Measurements from ENCODE around the gene SRPRB.
"Not testable (repeated sequence)": the region's sequence is repeated elsewhere in the genome, so short reads cannot be mapped to it uniquely, and the experiment has no call there.

Gene SRPRB

DNA sequence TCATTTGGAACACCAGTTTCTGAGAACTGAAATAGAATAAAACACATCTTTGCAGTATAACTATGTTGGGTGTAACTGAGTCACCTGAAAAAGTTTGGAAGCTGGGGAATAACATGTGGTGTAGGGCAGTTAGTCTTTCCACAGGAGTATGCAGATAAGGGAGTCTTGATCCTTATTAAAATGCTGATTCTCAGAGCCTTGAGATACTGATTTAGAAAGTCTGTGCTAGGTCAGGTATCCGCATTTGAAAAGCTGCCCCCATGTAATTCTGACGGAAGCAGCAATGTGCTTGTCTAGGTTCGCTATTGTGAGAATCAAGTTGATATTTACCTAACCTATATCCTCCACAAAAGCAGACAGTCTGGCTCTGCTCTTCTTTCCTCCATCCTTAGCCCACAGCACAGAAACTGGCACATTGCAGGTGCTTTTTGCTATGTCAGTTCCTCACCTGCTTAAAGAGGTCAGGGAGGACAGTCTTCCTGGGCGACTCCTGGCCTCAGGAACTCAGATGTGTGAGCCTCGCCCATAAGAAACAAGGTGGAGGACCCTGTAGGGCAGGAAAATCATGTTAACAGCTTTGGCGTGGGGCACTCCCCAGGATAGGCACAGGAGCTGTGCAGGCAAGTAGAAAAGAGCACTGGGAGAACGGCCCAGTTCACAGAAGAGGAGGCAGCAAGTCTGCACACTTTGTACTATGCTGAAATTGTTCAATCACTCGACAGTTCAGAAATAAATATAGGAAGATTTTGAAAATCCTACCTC, 27.6 kb upstream of the SRPRB start:
- no peak for DNase-seq (ENCODE audit: low read depth in 2 of 2)

DNA sequence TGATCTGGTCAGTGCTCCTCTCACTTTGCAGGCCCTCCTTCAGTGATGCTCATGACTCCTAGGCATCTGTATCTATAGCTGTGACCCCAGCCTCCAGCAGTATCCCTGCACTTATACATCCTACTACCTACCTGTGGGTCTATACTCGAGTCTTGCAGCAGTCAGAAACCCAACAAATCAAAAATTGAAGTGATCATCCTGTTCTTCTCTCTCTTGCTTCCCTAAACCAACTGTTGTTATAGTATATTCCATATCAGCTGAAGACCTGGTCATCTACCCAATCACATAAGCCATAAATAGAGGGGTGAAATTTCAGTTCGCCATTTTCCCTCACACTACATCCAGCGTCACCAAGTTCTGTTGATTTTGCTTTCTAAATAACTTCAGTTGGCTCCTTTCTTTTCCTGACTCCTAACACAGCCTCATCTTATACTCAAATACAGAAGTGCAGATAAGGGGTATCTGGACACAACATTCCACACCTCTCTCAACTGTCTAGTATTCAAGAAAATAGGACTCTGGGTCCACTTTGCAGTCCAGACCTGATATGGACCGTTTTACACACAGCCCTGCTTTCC, 25.9 kb upstream of the SRPRB start:
- DNase-seq (ENCODE audit: low read depth in 2 of 2): no peak

DNA sequence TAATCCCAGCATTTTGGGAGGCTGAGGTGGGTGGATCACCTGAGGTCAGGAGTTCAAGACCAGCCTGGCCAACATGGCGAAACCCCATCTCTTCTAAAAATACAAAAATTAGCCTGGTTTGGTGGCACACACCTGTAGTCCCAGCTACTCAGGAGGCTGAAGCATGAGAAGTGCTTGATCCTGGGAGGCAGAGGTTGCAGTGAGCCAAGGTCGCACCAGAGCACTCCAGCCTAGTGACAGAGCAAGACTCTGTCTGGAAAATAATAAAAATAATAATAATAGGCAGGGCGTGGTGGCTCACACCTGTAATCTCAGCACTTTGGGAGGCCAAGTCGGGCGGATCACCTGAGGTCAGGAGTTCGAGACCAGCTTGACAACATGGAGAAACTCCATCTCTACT, 24.9 kb upstream of the SRPRB start:
- DNase-seq (ENCODE audit: low read depth in 2 of 2): not testable (repeated sequence)

DNA sequence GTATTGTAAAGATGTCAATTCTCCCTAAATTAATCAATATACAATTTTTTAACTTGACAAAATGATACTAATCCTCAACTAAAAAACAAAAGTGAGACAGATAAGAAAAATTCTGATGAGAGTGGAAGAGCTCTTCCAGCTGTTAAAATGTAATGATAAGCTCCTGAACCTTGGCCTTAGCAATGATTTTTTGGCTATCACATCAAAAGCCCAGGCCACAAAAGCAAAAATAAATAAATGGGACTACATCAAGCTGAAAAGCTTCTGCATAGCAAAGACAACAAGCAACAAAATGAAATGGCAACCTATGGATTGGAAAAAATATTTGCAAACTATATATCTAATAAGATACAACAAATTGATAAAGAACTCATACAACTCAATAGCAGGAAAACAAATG, 24.0 kb upstream of the SRPRB start:
- no peak for DNase-seq (ENCODE audit: low read depth in 2 of 2)

DNA sequence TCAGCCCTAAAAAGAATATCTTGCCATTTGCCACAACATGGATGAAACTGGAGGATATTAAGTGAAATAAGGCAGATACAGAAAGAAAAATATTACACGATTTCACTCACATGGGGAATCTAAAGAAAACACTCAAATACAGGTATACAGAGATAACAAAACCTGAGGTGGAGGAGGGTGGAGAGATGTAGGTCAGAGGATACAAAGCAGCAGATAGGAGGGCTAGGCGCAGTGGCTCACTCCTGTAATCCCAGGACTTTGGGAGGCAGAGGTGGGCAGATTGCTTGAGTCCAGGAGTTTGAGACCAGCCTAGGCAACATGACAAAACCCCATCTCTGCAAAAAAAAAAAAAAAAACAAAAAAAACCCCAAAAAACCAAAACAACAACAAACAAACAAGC, 23.2 kb upstream of the SRPRB start:
- DNase-seq (ENCODE audit: low read depth in 2 of 2): no peak

DNA sequence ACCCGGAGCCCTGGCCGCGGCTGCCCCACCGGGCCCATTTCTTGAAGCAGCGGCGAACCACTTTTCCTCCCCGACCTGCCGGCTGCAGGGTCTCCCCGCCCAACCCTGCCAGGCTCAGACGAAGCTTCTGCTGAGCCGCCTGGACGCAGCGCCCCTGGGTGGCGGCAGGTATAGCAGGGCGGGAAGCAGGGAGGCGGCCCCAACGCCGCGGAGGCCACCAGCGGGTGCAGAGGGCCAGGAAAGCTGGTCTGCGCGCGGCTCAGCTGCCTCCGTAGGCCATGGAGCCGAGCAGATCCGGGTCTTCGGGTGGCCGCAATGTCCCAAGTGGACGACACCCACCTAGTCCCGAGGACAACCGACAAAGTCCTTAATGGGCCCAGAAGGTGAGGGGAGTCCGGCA, 21.9 kb upstream of the SRPRB start:
- no peak for DNase-seq (ENCODE audit: low read depth in 2 of 2)

DNA sequence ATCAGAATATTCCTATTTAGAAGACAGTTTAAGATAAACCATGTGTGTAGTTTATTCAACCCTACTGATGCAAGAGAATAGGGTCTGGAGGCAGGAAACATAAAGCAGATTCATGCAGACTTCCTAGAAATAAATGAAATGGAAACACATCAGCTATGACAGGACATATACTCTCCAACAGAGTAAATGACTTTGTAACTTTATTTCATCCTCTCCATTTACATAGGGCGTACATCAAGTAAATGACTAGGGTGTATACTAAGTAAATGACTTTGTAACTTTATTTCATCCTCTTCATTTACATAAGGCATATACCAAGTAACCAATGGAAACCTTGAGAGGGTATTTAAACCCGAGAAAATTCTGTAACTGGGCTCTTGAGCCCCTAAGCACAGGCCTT, 17.6 kb upstream of the SRPRB start:
- no peak for DNase-seq (ENCODE audit: low read depth in 2 of 2)

DNA sequence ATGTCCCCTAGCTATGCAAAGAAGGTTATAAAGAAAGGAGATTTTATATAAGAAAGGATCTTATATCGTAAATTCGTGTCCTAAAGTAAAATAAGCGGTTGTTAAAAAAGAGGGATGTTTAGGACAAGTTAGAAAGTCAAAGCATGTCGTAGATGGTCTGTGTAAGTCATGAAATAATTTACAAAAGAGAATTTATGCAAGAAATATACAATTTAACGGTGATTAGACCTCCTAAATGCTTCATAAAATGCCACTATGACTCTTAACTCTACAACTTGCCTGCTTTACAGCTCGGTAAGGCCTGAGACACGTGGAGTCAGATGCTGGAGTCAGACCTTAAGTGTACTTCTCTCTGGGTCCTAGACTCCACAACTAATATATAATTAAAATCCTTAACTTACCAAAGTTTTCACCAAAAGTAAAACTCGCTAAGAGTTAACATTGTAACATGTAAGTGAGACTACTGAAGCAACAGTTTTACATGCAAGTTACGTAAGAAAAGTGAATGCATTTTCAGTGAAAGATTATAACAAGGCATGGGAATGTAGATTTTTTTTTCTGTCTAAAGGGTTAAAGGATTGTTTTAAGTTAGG, 13.3 kb upstream of the SRPRB start:
- DNase-seq (ENCODE audit: low read depth in 2 of 2): no peak

DNA sequence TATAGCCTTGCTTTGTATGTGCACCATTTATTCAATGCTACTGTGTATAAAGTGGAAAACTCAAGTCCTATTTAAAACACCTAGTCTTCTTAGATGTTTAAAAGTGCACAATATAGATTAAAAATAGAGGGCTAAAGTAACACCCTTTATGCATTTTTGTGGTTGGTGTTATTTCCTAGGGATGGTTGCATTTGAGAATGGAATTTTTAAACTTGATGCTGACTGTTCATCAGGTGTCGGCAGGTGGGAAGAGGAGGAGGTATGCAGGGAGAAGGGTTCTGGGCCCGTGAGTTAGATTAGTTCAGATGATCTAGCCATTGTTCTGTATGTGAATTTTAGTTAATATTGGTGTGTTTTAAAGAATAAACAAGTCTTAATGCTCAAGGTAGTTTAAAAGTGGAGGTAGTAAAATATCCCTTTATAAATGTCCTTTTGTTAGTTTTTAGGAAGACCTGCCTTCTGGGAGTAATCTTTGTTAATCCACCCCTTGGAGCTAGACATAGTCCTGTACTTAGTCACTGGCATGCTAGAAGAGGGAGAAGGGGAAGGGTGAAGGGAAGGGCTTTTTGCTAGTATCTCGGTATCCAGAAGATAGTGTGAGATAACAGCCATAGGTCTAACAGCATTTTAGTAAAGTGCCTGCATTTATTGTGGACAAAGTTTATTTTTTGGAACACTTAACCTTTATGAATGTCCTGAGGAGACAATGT, 8.1 kb upstream of the SRPRB start:
- DNase-seq (ENCODE audit: low read depth in 2 of 2): no peak

DNA sequence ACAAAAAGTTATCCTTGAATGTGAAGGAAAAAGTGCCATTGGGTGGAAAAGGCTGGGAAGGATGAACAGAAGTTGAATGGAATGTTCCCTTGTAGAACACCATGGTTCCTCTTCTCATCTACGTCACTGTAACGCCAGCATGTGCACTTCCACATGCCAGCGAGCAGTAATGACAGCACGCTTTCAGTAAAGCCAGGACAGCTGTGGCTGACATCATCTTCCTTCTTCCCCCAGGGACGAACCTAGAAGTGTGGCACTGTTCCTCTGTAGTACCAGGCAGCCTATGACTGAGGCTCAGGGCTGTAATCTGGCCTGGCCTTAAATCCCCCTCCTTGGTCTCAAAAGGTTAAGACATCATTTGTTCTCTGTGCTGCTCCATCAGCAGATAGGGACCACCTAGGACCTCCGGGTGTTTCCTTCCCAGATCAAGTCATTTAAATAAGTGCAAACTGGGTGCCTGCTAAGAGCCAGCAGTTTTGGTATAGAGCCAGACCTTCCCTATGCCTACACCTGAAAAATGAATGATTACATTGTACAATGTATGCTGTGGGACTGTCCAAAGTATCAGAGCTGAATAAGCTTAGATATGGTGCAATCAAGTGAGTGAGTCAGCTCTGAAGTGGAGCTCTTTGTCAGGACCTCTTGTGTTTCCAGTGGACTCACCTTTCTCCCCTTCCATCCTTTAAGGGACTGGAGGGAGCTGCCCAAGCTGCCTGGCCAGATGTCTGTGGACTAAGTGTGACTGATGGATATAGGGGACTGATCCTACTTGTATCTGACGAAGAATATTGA, 5.6 kb upstream of the SRPRB start:
- DNase-seq (ENCODE audit: low read depth in 2 of 2): no peak

DNA sequence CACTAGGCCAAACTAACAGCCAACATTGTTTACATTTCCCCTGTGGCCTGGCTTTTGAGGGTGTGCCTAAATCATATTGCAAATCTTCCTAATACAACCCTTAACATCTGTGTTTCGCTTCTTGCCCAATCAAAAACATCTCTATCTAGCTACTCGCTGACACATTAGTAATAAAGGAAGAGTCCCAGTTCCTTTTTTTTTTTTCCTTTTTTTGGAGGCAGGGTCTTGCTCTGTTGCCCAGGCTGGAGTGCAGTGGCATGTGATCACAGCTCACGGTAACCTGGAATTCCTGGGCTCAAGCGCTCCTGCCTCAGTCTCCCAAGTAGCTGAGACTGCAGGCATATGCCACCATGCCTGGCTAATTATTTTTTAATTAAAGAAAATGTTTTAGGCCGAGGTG, 2.1 kb upstream of the SRPRB start:
- DNase-seq (ENCODE audit: low read depth in 2 of 2): no peak

DNA sequence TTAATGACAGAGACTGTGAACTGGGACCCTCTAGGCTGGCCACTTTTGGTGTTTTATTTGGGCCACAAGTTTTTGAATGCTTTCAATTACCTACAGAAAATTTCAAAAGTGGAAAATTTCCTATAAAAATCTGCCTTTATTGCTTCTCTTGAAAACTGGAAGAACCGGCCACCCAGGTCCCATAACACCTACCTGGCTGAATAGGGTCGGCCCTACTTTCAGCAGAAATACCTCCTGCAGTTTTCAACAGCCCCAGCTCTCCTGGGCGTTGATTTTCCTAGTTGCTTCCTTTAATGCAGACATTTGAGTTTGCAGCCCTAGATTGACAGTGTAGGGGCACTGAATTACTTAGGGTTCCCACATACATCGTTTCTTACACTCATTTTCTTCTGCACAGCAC, 719 bp upstream of the SRPRB start:
- no peak for DNase-seq (ENCODE audit: low read depth in 2 of 2)

DNA sequence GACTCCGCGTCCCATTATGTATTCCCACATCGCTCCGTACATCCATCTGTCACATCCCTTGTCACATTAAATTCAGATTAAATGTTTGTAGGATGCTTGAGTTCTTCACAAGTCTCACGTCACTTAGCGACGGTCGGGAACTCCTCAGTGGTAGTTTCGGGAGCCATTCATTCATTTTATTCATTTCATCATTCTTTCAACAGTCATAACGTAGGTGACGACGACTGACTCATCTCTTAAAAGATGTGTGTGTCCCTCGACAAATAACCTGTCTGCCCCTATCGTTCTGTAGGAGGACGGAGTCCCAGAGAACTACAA, 272 bp upstream of the SRPRB start:
- no peak for DNase-seq (ENCODE audit: low read depth in 2 of 2)

DNA sequence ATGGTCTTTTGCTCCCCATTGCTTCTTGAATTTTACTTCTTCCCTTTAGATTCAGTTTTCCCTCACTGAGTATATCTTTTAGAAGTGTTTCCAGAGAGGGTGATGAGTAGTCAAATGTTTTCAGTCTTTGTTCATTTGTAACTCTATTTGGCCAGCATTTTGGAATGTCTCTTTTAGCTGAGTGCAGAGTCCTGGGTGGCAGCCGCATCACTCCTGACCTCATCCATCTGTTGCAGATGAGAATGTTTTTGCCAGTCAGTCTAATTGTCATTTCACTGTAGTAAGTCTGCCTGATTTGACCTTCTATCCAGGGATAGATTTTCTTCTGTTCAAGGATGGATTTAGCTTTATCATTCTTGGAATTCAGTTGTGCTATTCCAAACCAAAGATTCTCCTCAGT, 7.3 kb downstream of the SRPRB start:
- no peak for DNase-seq (ENCODE audit: low read depth in 2 of 2)

DNA sequence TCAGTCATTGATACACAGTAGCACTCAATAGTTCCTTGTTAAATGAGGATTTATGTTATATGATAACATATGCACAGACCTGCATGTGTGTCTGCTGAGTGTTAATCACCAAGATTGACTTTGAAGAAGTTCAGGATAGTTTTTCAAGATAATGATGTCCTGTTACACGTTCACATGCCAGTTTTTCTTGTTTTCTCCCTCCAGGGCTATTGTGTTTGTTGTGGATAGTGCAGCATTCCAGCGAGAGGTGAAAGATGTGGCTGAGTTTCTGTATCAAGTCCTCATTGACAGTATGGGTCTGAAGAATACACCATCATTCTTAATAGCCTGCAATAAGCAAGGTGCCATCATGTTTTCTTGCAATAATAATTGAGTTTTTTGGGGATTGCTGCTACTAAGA, 9.8 kb downstream of the SRPRB start:
- no peak for DNase-seq (ENCODE audit: low read depth in 2 of 2)

DNA sequence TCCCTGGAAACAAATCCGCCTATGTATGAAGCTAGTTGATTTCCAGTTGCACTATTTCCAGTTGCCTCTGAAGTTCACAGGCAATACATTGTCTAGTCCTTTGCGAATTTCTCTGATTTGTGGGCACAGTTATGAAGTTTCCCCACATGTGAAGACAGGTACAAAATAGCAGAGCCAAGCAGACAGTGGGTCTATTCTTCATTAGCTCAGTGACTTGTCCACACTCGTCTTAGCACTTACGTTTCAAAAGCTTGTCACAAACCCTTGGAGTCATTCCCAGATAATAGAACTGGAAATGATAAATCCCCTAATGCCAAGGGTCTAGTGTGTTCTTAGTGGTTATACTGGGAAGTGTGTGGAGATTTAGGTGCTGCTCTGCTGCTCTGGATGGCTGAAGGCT, 14.5 kb downstream of the SRPRB start:
- DNase-seq (ENCODE audit: low read depth in 2 of 2): no peak

DNA sequence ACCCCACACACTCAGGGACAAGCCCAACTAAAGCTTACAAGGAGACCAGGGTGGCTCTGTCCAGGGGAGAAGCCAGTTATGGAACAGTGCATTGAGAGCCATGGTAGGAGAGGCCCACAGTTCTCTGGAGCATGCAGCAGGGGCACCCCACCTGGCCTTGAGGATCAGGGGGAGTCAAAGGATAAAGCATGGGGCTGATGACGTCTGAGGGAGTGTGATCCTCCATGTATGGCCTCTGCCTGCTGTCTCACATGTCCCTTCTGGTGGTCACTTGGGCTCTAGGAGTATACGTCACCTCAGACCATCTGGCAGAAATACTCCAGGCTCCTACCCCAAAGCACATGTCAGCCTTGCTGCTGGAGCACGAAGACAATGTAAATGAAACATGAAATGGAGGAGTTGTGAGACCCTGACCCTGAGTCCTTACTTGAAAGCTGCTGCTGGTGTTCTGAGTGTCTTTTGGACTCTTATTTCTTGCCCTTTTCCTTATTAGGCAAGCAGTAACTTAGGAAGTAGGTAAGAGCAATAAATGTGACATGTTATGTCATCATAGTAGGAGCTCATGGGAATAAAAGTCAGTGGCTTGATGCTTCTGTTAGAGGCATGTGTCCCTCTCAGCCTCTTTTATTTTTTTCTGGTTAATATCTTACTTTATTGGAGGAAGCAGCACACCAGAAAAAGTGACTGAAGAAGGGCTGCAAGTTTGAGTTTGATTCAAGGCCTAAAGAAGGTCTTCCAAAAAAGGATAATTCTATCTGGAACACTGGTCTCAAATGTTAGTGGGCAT, 15.5 kb downstream of the SRPRB start:
- DNase-seq (ENCODE audit: low read depth in 2 of 2): no peak

DNA sequence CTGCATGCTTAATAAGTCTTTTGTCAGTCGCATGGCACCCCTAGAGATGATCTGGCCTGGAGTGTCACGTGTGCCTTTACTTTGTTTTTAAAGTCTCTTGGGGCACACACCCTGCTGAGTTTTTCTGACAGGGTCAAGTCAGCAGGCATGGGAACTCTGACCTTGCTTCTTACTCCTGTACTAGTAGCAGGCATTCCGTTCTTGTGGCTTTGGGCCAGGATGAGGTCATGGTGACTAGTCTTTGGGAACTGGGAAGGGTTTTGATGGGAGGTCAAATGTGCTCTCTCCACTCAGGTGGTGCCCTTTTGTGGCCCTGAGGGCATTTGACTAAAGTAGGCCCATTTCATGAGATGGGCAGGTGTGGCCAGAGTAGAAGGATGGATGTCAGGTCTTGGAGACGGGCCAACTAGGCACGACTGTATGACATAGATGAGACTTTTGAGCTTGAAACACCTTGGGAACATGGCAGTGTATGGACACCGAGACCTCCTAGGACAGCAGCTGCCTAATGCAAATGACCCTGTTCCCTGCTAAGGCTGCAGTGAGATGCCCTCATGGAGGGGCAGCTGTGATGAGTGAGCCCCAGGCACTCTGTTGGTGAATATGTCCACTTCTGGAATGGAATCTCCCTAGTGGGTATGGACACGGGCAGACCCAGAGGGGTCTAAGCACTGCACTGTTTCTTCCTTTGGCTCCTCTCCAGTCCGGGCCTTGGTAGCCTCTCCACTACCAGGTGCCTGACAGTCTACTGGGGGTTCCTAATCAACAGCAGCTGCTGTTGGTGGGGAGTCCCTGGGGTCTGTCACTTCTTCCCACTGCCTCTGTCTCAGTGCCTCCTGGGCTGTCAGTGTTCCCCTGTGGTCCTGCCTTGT, 16.4 kb downstream of the SRPRB start:
- no peak for DNase-seq (ENCODE audit: low read depth in 2 of 2)

DNA sequence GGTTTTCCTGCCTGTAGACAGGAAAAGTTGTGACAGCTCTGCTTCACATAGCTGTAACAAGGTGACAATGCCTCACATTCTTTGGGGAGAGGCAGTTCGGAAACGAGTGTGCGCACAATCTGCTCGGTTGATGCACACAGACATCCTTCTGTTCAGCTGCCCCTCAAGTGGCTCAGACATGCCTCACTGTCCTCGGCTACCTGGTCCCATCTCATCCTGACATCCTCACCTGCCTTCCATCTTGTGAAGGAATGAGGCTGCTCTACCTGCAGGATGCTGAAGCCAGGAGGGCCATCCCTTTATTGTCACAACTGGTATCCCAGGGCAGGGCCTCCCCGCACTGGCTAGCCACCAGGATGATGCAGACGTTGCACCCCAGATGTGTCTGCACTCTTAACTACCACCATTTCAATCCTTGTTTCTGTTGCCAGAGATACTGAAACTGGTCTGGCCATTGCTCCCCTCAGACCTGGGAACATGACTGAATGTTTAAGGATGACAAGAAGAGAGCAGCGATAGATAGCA, 19.4 kb downstream of the SRPRB start:
- DNase-seq (ENCODE audit: low read depth in 2 of 2): no peak
